GM19324 (cell line): Measurements from ENCODE around the gene SUPT20HL2.
"Not testable (repeated sequence)": the region's sequence is repeated elsewhere in the genome, so short reads cannot be mapped to it uniquely, and the experiment has no call there.

Source experiments
- ATAC-seq: cut with Tn5 transposase; IDR thresholded peaks from one replicate; pipeline ENCODE4 v1.9.1; 2021; ENCODE audit warnings: mild to moderate bottlenecking, moderate library complexity; ENCODE audit not compliant: unreplicated experiment, low FRiP score

Gene SUPT20HL2

DNA sequence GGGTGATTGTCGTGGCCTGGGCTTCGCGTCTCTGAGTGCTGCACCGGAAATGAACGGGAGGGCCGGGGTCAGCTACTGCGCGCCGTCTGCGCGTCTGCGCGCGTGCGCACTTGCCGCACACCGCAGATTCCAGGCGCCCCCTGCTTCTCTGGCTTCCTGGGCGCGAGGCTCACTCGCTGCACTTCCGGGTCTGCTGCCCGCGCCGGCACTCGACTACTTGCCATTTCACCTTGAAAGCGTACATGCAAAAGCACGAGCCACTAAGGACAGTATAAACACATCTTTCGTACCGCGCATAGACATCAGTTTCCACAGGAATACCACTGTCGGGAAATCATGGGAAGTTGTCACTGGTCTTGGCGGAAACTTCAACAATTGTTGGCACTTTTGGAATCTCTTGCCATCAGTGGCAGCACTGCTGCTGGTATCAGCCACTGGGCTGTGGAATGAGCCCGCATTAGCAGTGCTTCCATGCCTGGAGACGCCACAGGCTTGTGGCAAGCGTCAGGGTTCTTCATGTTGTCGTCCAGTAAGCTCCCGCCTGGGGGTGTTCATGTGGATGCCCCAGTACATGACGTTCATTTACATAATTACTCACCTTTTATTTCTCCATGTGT, at the start of gene SUPT20HL2:
Gene SUPT20HL2, minus strand, starts transcription at position 51 of the 617 bp plus-strand sequence. CDS start 754 bp downstream, outside the sequence.
- ATAC-seq, result no peak

GRCh38 chrX:24362089-24362745, 48.3 kb upstream of the SUPT20HL2 start:
- ATAC-seq, result not testable (repeated sequence)

DNA sequence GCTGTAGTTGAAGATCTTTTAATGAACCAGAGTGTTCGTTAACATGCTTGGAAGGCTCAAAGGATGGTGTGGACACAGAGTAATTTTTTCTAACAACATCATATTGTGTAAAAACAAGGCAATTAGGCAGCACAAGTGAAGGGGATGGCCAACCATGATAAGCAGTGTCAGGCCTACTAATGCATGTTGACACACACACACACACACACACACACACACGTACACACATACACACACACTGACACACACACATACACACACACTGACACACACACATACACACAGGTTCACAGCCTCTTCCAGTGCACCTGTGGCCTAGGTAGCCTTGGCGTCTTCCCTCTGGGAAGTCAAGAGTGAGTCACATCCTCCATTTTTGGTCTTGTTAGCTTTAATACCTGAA, 46.4 kb upstream of the SUPT20HL2 start, which contains the start of gene SUPT20HL1:
Gene SUPT20HL1, plus strand, starts transcription at position 368 of the 400 bp plus-strand sequence. CDS start 2,122 bp downstream, outside the sequence.
- no peak for ATAC-seq

GRCh38 chrX:24357106-24357505, 43.2 kb upstream of the SUPT20HL2 start:
- ATAC-seq, result no peak

DNA sequence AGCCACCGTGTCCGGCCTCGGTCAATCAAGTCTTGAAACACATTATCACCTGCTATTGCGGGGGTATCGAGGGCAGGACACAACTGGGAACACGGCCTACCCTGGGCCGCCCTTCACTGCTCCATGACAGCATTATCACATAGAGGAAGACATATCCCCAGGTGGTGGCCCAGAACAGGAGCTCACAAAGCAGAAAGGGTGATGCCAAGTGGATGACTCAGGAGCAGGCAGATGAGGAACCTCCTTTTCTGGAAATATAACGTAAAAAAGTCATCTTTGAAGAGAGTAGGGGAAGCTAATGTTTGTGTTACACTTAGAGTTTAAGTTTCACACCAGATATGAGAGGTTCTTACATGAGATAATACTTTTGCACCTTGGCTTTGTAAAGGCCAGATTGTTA, 41.2 kb upstream of the SUPT20HL2 start:
- no peak for ATAC-seq

DNA sequence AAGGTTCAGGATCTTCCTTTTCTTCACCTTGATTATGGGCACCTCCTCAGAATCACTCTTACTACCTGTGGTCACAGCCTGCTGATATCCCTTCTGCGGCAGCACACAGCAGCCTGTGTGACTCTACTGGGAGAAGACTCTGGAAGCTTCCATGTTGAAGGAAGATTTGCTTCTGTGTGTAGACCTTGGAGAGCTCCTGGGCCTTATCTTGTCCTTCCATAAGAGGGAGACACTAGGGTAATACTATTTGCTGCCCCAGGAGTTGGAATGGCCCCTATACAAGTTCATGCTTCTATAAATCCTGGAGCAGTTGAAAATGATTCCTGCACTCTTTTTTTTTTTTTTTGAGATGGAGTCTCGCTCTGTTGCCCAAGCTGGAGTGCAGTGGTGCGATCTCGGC, 36.3 kb upstream of the SUPT20HL2 start:
- no peak for ATAC-seq

DNA sequence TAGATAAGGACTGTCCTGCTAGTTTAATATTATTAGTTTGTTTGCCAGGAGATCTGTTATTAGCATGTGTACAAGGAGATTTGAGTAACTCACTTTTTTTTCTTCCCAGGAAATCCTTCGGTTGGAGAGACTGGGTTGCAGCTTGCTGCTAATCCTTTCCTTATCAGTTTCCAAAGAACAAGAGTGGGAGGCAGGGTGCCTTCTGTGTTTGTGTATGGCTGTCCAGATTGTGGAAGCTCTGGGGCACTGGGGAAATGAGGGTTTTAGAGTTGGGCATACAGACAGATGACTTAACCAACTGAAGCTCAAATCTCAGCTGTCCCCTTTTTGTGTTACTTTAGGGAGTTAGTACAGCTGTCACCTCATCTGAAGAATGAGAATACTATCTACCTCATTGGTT, 34.0 kb upstream of the SUPT20HL2 start:
- no peak for ATAC-seq

DNA sequence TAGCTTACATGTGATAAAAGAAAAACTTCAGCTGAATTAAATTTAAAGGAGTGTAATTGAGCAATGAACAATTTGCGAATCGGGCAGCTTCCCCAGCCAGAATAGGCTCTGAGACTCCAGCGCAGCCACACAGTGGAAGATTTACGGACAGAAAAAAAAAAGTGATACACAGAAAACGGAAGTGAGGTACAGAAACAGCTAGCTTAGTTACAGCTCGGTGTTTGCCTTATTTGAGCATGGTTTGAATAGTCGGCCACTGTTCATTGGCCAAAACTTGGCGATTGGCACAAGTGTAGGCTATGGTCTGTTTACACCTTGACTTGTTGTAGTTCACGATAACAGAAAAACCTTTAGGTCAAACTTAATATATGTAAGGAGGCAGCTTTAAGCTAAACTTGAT, 29.9 kb upstream of the SUPT20HL2 start:
- peak; percentile 76 for ATAC-seq

- ATAC-seq, result no peak
Measured at GRCh38 chrX:24341795-24342194, 27.9 kb upstream of the SUPT20HL2 start.

DNA sequence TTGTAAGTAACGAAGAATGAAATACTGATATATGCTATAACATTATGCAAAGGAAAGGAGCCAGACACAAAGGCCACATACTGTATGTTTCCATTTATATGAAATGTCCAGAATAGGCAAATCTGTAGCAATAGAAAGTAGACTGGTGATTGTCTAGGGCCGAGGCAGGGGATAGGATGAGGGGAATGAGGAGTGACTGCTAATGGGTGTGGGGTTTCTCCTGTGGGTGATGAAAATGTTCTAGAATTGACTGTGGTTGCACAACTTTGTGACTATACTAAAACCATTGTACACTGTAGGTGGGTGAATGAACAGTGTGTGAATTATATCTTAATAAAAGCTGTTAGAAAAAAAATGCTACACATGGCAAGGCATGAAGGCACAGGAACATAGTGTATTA, 26.6 kb upstream of the SUPT20HL2 start:
- ATAC-seq, result no peak

GRCh38 chrX:24339911-24340310, 26.0 kb upstream of the SUPT20HL2 start:
- ATAC-seq, result no peak

DNA sequence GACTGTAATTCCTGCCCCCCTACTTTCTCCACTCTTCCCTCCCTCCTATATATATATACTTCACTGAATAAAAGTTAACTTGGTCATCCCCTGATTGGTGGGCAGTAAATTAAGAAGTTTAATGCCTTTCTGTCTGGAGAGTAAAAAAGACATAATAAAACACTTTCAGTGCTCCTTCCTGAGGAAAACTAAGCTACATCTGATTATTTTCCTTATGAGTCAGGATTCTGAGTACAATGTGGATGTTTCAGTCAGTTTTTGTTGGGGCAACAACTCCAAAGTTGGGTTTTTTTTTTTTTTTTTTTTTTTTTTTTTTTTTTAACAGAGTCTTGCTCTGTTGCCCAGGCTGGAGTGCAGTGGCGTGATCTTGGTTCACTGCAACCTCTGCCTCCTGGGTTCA, 22.0 kb upstream of the SUPT20HL2 start:
- no peak for ATAC-seq

DNA sequence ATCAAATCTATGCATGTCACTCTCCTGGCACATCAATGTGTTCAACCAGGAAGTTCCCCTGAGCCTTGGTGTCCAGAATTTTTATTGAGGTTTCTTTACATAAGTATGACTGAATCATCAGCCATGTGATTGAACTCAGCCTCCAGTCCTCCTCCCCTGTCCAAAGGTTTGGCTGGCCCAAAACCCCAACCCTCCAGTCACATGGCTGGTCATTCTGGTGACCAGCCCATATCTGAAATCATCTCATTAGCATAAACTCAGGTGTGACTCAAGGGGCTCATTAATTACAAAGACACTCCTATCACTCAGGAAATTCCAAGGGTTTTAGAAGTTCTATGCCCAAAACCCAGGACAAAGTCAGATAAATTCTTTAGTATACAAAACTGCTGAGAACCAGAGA, 20.6 kb upstream of the SUPT20HL2 start:
- no peak for ATAC-seq

- no peak for ATAC-seq
Measured at GRCh38 chrX:24333371-24333770, 19.5 kb upstream of the SUPT20HL2 start.

DNA sequence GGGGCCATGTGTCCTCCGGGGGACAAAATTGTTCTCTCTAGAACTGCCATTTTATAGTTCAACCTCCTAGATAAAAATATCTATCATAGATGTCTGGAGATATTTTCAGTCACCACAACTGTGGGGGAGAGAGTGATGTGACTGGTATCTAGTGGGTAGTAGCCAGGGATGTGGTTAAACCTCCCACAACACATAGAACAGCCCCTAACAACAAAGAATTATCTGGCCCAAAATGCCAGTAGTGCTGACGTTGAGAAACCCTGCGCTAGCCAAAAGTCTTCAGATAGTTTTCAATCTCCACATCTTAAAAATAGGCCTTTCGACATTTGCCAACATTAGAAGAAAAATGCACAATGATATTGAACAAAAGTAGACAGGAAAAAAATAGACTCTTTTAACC, 19.0 kb upstream of the SUPT20HL2 start:
- no peak for ATAC-seq

DNA sequence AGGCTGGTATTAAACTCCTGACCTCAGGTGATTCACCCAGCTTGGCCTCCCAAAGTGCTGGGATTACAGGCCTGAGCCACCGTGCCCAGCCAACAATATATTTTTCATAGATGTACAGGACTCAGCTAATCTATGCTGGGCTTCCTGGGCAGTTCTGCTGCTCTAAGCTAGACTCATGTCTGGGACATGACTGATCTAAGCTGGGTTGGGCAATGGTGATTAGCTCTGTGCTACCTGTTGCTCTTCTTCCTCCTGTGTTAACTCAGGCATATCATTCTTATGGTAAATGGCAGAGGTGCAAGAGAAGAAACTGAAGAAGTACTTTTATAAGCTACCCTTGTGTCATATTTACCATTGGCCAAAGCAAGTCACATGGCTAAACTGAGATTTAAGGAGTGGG, 11.4 kb upstream of the SUPT20HL2 start:
- ATAC-seq, result no peak

DNA sequence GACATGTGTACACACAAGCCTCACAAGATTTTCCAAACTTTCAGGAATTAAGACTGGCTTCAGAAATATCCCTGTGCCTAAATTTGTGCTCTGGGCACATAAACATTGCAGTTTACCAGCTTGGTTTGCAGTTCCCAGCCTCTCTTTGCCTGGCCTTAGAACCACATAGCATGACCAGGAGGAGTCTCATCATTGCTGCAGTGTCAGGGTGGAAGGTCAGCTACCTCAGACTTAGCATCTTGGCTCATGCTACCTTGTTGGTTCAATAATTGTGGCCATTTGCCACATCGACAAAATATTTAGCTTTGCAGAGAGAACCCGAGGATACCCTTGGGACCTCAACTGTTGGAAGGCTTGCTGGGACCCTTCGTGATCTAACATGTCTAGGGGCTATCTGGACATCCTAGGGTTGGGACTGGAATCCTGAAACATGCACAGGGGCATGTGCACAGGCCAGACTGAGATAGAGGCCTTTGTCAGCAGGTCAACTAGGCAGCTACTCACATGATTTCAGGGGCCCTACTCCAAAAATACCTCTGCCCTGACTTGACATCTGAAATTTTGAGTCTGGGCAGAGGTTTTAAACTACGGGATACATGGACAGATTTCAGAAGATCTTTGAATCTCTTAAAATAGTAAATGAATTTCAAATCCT, 8.0 kb upstream of the SUPT20HL2 start:
- no peak for ATAC-seq

DNA sequence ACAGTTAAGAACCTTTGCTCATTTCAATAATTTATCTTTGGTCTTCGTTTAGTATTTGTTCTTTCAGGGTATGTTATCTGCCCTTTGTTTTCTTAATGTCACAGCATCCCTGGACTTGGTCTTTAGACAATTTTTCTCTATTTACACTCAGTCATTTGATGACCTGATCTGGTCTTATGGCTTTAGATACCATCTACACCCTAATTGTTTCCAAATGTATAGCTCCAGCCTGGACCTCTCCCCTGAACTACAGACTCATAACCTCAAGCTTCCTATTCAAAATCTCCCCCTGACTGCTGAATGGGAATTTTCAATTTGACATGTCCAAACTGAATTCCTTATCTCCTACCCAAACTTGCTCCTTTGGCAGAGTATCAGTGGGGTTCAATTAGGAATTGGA, 3.7 kb upstream of the SUPT20HL2 start:
- no peak for ATAC-seq

GRCh38 chrX:24316111-24316510, 2.2 kb upstream of the SUPT20HL2 start:
- no peak for ATAC-seq

GRCh38 chrX:24312249-24312607, 1.6 kb downstream of the SUPT20HL2 start:
- ATAC-seq, result not testable (repeated sequence)

- ATAC-seq, result not testable (repeated sequence)
Measured at GRCh38 chrX:24311507-24312248, 2.2 kb downstream of the SUPT20HL2 start.
